Fibroblast of the conjunctiva (primary cell): ENCODE data around the gene TTLL11.
A peak's percentile ranks its signal among the peaks of the same experiment; 100 is the strongest.

ENCODE experiments used
- DNase-seq: peaks from one replicate; pipeline ENCODE4 v3.0.0-alpha.2; 2010; ENCODE audit warnings: low read depth

Gene TTLL11

GRCh38 chr9:122092611-122093506, at the start of gene TTLL11:
Gene TTLL11, minus strand, starts transcription at chr9:122093308. Its CDS starts 160 bp downstream, at chr9:122093148.
- peak; percentile 81 for DNase-seq

- DNase-seq: no peak
These were observed 48.6 kb upstream of the TTLL11 start for GRCh38 chr9:122141671-122142070.

GRCh38 chr9:122140368-122141193, 47.5 kb upstream of the TTLL11 start:
- DNase-seq: no peak

GRCh38 chr9:122138560-122139268, 45.6 kb upstream of the TTLL11 start:
- no peak for DNase-seq

- DNase-seq: no peak
These were observed 42.4 kb upstream of the TTLL11 start for GRCh38 chr9:122135529-122135859.

GRCh38 chr9:122134822-122135528, 41.9 kb upstream of the TTLL11 start:
- no peak for DNase-seq

GRCh38 chr9:122133984-122134535, 41.0 kb upstream of the TTLL11 start:
- DNase-seq: no peak

GRCh38 chr9:122133263-122133983, 40.3 kb upstream of the TTLL11 start:
- no peak for DNase-seq

GRCh38 chr9:122132539-122132938, 39.4 kb upstream of the TTLL11 start:
- DNase-seq: no peak

GRCh38 chr9:122131401-122132001, 38.4 kb upstream of the TTLL11 start:
- no peak for DNase-seq

GRCh38 chr9:122130837-122131236, 37.7 kb upstream of the TTLL11 start:
- no peak for DNase-seq

- DNase-seq: no peak
These were observed 36.9 kb upstream of the TTLL11 start for GRCh38 chr9:122129969-122130368.

- DNase-seq: no peak
These were observed 35.8 kb upstream of the TTLL11 start for GRCh38 chr9:122128969-122129343.

GRCh38 chr9:122128007-122128968, 35.2 kb upstream of the TTLL11 start:
- no peak for DNase-seq

- DNase-seq: no peak
These were observed 34.3 kb upstream of the TTLL11 start for GRCh38 chr9:122127396-122127798.

GRCh38 chr9:122126331-122127261, 33.5 kb upstream of the TTLL11 start:
- DNase-seq: no peak

- no peak for DNase-seq
These were observed 32.6 kb upstream of the TTLL11 start for GRCh38 chr9:122125509-122126330.
